ENCODE measurements around the gene DNAJC10. TPM values are rescaled to one million over a fixed set of nuclear protein-coding genes. Genes with fewer than 3 reads are reported as not detected.
"Not testable (repeated sequence)": the region's sequence is repeated elsewhere in the genome, so short reads cannot be mapped to it uniquely, and the experiment has no call there.

Gene DNAJC10
- total RNA-seq, 2 experiments from 2014 or later: 50.2 to 56.8 TPM

GRCh38 chr2:182706751-182707150 is 9.3 kb upstream of the DNAJC10 start:
- ChIA-PET POLR2A (no interaction called here), CTCF (no interaction called here)
- H3K36me3 Mint-ChIP-seq (ENCODE audit: low read depth): no peaks in the 10 kb centered on the region
- H3K27me3 Mint-ChIP-seq: peaks cover 39% of the 10 kb centered on the region
- no peak for DNase-seq
- no peaks in the 10 kb centered on the region for H3K4me1 Mint-ChIP-seq
- H3K4me3 Mint-ChIP-seq: no peak overlapping the region
- no peak overlapping the region for H3K27ac Mint-ChIP-seq
- no peaks in the 10 kb centered on the region for H3K9me3 Mint-ChIP-seq

GRCh38 chr2:182713601-182714000 is 2.5 kb upstream of the DNAJC10 start:
- Mint-ChIP-seq H3K27ac (no peak overlapping the region), H3K27me3 (peaks cover 14% of the 10 kb centered on the region), H3K9me3 (no peaks in the 10 kb centered on the region), H3K4me1 (peaks cover 9% of the 10 kb centered on the region), H3K36me3 (ENCODE audit: low read depth) (peaks cover 4% of the 10 kb centered on the region), H3K4me3 (no peak overlapping the region)
- POLR2A ChIA-PET: interaction anchor here (0.8 kb wide), 1 partner anchor 238 kb away, joined by 3 read pairs; no protein-coding TSS in a partner anchor
- no peak for DNase-seq
- CTCF ChIA-PET: no interaction called here

GRCh38 chr2:182715121-182715891 is 751 bp upstream of the DNAJC10 start:
- Mint-ChIP-seq H3K9me3 (no peaks in the 10 kb centered on the region), H3K4me1 (peaks cover 9% of the 10 kb centered on the region), H3K27me3 (peaks cover 10% of the 10 kb centered on the region), H3K27ac (no peak overlapping the region), H3K36me3 (ENCODE audit: low read depth) (peaks cover 4% of the 10 kb centered on the region), H3K4me3 (no peak overlapping the region)
- no peak for DNase-seq
- POLR2A ChIA-PET: interaction anchor here (0.6 to 1.5 kb wide), 7 partner anchors 10 to 404 kb away, joined by 3 to 6 read pairs (median 3); no protein-coding TSS in a partner anchor
- CTCF ChIA-PET: interaction anchor here (0.9 to 1.2 kb wide), 2 partner anchors 39 to 63 kb away, joined by 3 read pairs; no protein-coding TSS in a partner anchor

DNA sequence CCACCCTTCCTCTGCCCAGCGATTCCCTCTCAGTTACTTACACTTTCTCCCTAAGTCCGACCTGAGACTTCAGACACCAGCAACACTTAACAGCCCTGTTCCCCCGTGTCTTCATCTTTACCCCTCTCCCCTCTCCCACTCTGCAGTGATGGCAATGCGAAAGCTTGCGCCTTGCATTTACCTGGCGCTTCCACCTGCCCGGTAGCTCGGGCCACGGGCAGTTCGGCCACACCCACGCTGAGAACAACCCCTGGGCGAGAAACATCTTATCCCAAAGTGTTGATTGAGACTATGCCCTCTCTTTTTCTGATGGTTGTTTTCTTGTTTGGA is 558 bp downstream of the DNAJC10 start:
- peaks cover 9% of the 10 kb centered on the region for H3K4me1 Mint-ChIP-seq
- H3K27me3 Mint-ChIP-seq: peaks cover 4% of the 10 kb centered on the region
- CTCF ChIA-PET: no interaction called here
- H3K36me3 Mint-ChIP-seq (ENCODE audit: low read depth): peaks cover 7% of the 10 kb centered on the region
- POLR2A ChIA-PET: no interaction called here
- no peak overlapping the region for H3K4me3 Mint-ChIP-seq
- DNase-seq: no peak
- H3K9me3 Mint-ChIP-seq: no peaks in the 10 kb centered on the region
- H3K27ac Mint-ChIP-seq: no peak overlapping the region

- ChIA-PET CTCF (no interaction called here), POLR2A (no interaction called here)
- Mint-ChIP-seq H3K9me3 (no peaks in the 10 kb centered on the region), H3K4me3 (no peak overlapping the region), H3K27ac (no peak overlapping the region), H3K4me1 (peaks cover 9% of the 10 kb centered on the region), H3K36me3 (ENCODE audit: low read depth) (peaks cover 7% of the 10 kb centered on the region), H3K27me3 (peaks cover 4% of the 10 kb centered on the region)
- DNase-seq: no peak
These were observed 1.4 kb downstream of the DNAJC10 start for GRCh38 chr2:182717416-182717815.

DNA sequence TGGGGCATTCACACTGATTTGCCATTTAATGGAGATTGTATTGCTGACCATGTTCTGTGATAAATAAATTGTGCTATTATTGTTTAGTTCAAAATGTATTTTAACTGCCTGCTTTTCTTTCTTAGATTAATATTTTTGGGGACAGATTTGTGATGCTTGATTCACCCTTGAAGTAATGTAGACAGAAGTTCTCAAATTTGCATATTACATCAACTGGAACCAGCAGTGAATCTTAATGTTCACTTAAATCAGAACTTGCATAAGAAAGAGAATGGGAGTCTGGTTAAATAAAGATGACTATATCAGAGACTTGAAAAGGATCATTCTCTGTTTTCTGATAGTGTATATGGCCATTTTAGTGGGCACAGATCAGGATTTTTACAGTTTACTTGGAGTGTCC is 1.8 kb downstream of the DNAJC10 start:
- H3K9me3 Mint-ChIP-seq: no peaks in the 10 kb centered on the region
- ChIA-PET POLR2A (no interaction called here), CTCF (no interaction called here)
- H3K27ac Mint-ChIP-seq: no peak overlapping the region
- no peak for DNase-seq
- H3K4me3 Mint-ChIP-seq: no peak overlapping the region
- peaks cover 7% of the 10 kb centered on the region for H3K36me3 Mint-ChIP-seq (ENCODE audit: low read depth)
- H3K27me3 Mint-ChIP-seq: peaks cover 4% of the 10 kb centered on the region
- peaks cover 9% of the 10 kb centered on the region for H3K4me1 Mint-ChIP-seq

DNA sequence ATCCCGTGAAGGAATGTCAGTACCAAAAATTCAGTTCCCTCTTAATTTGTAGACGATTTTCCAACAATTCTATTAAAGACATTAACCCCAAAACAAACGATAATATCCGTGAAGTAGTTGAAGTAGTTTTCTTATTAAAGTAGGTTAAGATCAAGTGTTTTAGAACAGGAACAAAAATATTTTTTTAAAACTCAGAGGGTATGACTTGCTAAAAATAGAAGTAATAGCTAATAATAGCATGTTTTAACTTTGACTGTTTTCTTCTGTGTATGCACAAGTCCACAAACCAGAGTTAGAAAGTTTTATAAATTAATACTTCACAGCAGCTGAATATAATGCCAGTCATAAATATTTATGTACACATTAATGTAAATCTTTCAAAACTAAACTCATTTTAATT is 2.4 kb downstream of the DNAJC10 start:
- Mint-ChIP-seq H3K4me1 (peaks cover 9% of the 10 kb centered on the region), H3K27me3 (peaks cover 3% of the 10 kb centered on the region), H3K36me3 (ENCODE audit: low read depth) (peaks cover 9% of the 10 kb centered on the region), H3K9me3 (no peaks in the 10 kb centered on the region), H3K4me3 (no peak overlapping the region), H3K27ac (no peak overlapping the region)
- CTCF ChIA-PET: no interaction called here
- no peak for DNase-seq
- POLR2A ChIA-PET: no interaction called here

- DNase-seq, H3K4me3 Mint-ChIP-seq: not testable (repeated sequence)
- CTCF ChIA-PET: interaction anchor here (1.2 kb wide), 1 partner anchor 44 kb away, joined by 5 read pairs; no protein-coding TSS in a partner anchor
These were observed 3.1 kb downstream of the DNAJC10 start for GRCh38 chr2:182719116-182719515.

DNA sequence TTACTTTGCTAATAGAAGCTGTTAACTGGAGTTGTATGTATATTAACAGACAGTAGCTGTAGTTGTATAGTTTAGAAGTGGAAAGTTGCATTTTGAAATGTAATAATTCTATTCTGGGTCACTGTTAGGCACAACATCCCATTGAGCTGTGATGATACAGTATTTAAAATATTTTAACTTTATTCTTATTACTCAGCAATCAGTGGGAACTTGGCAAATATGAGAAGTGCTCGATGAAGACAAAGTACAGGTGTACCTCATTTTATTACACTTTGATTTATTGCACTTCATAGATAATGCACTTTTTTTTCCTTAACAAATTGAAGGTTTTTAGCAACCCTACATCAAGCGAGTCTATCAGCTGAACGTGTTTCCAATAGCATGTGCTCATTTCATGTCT is 8.6 kb downstream of the DNAJC10 start:
- Mint-ChIP-seq H3K4me1 (no peaks in the 10 kb centered on the region), H3K36me3 (ENCODE audit: low read depth) (peaks cover 22% of the 10 kb centered on the region)

More at GRCh38 chr2:182719116-182719515, 3.1 kb downstream of the DNAJC10 start:
- H3K36me3 Mint-ChIP-seq (ENCODE audit: low read depth): peaks cover 13% of the 10 kb centered on the region
- H3K9me3 Mint-ChIP-seq, H3K4me1 Mint-ChIP-seq, H3K27me3 Mint-ChIP-seq, POLR2A ChIA-PET, H3K27ac Mint-ChIP-seq: not testable (repeated sequence)

GRCh38 chr2:182726473-182726872 is 10.4 kb downstream of the DNAJC10 start:
- no peaks in the 10 kb centered on the region for H3K4me1 Mint-ChIP-seq
- no peak overlapping the region for H3K4me3 Mint-ChIP-seq
- no peak for DNase-seq
- H3K36me3 Mint-ChIP-seq (ENCODE audit: low read depth): peaks cover 26% of the 10 kb centered on the region
- H3K27ac Mint-ChIP-seq: no peak overlapping the region
- H3K9me3 Mint-ChIP-seq: no peaks in the 10 kb centered on the region
- CTCF ChIA-PET: no interaction called here
- POLR2A ChIA-PET: no interaction called here
- no peaks in the 10 kb centered on the region for H3K27me3 Mint-ChIP-seq

More for the DNA sequence above, 8.6 kb downstream of the DNAJC10 start:
- H3K4me3 Mint-ChIP-seq: no peak overlapping the region
- no peaks in the 10 kb centered on the region for H3K9me3 Mint-ChIP-seq
- CTCF ChIA-PET: interaction anchor here (0.5 kb wide), 1 partner anchor 75 kb away, joined by 3 read pairs; no protein-coding TSS in a partner anchor
- no peaks in the 10 kb centered on the region for H3K27me3 Mint-ChIP-seq
- DNase-seq: no peak
- H3K27ac Mint-ChIP-seq: no peak overlapping the region
- POLR2A ChIA-PET: no interaction called here

- H3K27me3 Mint-ChIP-seq: no peaks in the 10 kb centered on the region
- H3K36me3 Mint-ChIP-seq (ENCODE audit: low read depth): peaks cover 30% of the 10 kb centered on the region
- H3K4me3 Mint-ChIP-seq: no peak overlapping the region
- no peaks in the 10 kb centered on the region for H3K9me3 Mint-ChIP-seq
- DNase-seq: no peak
- ChIA-PET POLR2A (no interaction called here), CTCF (no interaction called here)
- H3K27ac Mint-ChIP-seq: no peak overlapping the region
- peaks cover 2% of the 10 kb centered on the region for H3K4me1 Mint-ChIP-seq
These were observed 12.0 kb downstream of the DNAJC10 start for GRCh38 chr2:182728014-182728413.

- DNase-seq: no peak
- Mint-ChIP-seq H3K36me3 (ENCODE audit: low read depth) (peaks cover 27% of the 10 kb centered on the region), H3K9me3 (no peaks in the 10 kb centered on the region), H3K4me3 (no peak overlapping the region), H3K27me3 (no peaks in the 10 kb centered on the region), H3K4me1 (peaks cover 2% of the 10 kb centered on the region), H3K27ac (no peak overlapping the region)
- POLR2A ChIA-PET: no interaction called here
- CTCF ChIA-PET: interaction anchor here (0.6 kb wide), 1 partner anchor 954 kb away, joined by 3 read pairs; no protein-coding TSS in a partner anchor
These were observed 13.8 kb downstream of the DNAJC10 start for GRCh38 chr2:182729710-182730339.

DNA sequence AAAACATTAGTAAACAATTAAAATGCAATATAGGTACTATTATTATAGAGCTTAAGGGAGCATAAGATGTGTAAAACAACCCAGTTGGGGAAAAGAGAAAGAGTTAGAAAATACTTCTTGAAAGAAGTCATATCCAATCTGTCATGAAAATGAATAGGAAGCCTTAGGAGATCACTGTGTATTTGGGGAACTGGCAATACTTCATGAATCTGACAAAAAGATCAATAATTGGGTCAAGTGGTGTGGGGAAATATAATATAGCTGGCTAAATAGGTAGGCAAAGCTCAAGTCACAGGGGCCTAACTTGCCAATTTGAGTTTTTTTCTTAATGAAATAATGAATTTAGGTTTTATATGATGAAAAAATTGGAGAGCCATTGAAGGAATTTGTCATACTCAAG is 14.4 kb downstream of the DNAJC10 start:
- H3K4me3 Mint-ChIP-seq: no peak overlapping the region
- H3K27ac Mint-ChIP-seq: no peak overlapping the region
- H3K9me3 Mint-ChIP-seq: no peaks in the 10 kb centered on the region
- peaks cover 27% of the 10 kb centered on the region for H3K36me3 Mint-ChIP-seq (ENCODE audit: low read depth)
- ChIA-PET POLR2A (no interaction called here), CTCF (no interaction called here)
- no peak for DNase-seq
- no peaks in the 10 kb centered on the region for H3K27me3 Mint-ChIP-seq
- H3K4me1 Mint-ChIP-seq: peaks cover 2% of the 10 kb centered on the region

DNA sequence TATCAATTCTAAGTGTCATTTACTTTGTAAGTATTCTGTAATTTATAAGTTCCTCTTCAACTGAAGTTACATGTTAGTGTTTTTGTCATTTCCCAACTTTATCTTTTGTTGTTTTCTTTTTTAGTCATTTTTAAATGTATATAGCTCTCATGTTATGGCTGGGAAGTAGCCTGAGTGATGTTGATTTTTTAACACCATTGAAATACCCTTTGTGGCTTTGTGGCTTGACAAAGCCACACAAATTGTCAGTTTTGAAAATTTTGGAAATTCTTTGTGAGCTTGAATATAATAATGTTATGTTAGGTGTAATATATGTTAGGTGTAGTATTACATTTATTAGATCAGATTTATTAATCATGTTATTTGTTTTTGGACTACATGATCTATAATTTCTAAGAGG is 16.7 kb downstream of the DNAJC10 start:
- Mint-ChIP-seq H3K36me3 (ENCODE audit: low read depth) (peaks cover 33% of the 10 kb centered on the region), H3K4me3 (no peak overlapping the region), H3K27me3 (no peaks in the 10 kb centered on the region), H3K9me3 (no peaks in the 10 kb centered on the region), H3K4me1 (peaks cover 2% of the 10 kb centered on the region), H3K27ac (no peak overlapping the region)
- no peak for DNase-seq
- ChIA-PET CTCF (no interaction called here), POLR2A (no interaction called here)
